ENCODE data around the gene SYNDIG1. TPM values are rescaled to one million over a fixed set of nuclear protein-coding genes. Genes with fewer than 3 reads are reported as not detected.

Gene SYNDIG1
- total and polyA plus RNA-seq, 9 of the 15 experiments (the other 6 are each of a cell fraction or from before 2014, with no cell fraction given), result not detected

DNA sequence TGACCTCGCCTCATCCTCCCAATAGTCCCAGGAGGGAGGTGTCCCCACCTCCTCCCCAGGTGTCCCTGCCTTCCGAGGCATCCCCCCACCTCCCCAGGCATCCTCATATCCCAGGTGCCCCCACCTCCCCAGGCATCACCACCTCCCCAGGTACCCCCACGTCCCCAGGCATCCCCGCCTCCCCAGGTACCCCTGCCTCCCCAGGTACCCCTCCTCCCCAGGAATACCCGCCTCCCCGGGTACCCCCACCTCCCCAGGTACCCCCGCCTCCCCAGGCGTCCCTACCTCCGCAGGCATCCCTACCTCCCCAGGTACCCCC lies 198.9 kb downstream of the SYNDIG1 start:
- H3K9me1 ChIP-seq (ENCODE audit: control insufficient read depth, insufficient read depth, low read length), result no peaks in the 10 kb centered on the region
- no peaks in the 10 kb centered on the region for H3K36me3 ChIP-seq (ENCODE audit: control insufficient read depth, insufficient read depth, low read length)
- no peaks in the 10 kb centered on the region for H3K9me3 ChIP-seq (replicated peaks; ENCODE audit: control insufficient read depth, insufficient read depth, low read depth, low read length)
- FAIRE-seq, result no peak
- ChIA-PET POLR2A (no interaction called here), CTCF (ENCODE audit: low intra/inter-chr PET ratio) (no interaction called here)
- no peak for DNase-seq (ENCODE audit: extremely low read depth in 1 of 4, low spot score in 3 of 4)
- no CpG with 5 or more reads among the region's 9 CpGs for WGBS (ENCODE audit: insufficient coverage, low coverage, missing lambda C conversion rate)
- H3K9ac ChIP-seq (ENCODE audit: insufficient read depth in 1 of 2, low read depth in 2 of 2, low read length in 2 of 2), result no peak overlapping the region
- TF ChIP-seq NR2F6 (CRISPR knock-in tag; IDR thresholded peaks at IDR 0.05) (no peak), FOXP1 (CRISPR knock-in tag; IDR thresholded peaks at IDR 0.05) (no peak), MTA1 (IDR thresholded peaks at IDR 0.05; ENCODE audit: borderline replicate concordance) (no peak), SIN3A (IDR thresholded peaks at IDR 0.05; ENCODE audit: borderline replicate concordance in 2 of 2, control insufficient read depth in 1 of 2, low read depth in 2 of 2, low read length in 2 of 2) (no peak), PHF20 (IDR thresholded peaks at IDR 0.05; ENCODE audit: partially characterized antibody) (no peak), KDM1A (IDR thresholded peaks at IDR 0.05) (no peak), CBFA2T2 (conservative IDR thresholded peaks at IDR 0.05) (no peak), RFX7 (CRISPR knock-in tag; IDR thresholded peaks at IDR 0.05) (no peak)
- TF ChIP-seq, protein P1, sequence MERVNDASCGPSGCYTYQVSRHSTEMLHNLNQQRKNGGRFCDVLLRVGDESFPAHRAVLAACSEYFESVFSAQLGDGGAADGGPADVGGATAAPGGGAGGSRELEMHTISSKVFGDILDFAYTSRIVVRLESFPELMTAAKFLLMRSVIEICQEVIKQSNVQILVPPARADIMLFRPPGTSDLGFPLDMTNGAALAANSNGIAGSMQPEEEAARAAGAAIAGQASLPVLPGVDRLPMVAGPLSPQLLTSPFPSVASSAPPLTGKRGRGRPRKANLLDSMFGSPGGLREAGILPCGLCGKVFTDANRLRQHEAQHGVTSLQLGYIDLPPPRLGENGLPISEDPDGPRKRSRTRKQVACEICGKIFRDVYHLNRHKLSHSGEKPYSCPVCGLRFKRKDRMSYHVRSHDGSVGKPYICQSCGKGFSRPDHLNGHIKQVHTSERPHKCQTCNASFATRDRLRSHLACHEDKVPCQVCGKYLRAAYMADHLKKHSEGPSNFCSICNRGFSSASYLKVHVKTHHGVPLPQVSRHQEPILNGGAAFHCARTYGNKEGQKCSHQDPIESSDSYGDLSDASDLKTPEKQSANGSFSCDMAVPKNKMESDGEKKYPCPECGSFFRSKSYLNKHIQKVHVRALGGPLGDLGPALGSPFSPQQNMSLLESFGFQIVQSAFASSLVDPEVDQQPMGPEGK (CRISPR knock-in tag; IDR thresholded peaks at IDR 0.05; ENCODE audit: borderline replicate concordance), result no peak
- TF ChIP-seq, protein P2, sequence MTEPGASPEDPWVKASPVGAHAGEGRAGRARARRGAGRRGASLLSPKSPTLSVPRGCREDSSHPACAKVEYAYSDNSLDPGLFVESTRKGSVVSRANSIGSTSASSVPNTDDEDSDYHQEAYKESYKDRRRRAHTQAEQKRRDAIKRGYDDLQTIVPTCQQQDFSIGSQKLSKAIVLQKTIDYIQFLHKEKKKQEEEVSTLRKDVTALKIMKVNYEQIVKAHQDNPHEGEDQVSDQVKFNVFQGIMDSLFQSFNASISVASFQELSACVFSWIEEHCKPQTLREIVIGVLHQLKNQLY (CRISPR knock-in tag; conservative IDR thresholded peaks at IDR 0.05), result no peak
- TF ChIP-seq, protein P3, sequence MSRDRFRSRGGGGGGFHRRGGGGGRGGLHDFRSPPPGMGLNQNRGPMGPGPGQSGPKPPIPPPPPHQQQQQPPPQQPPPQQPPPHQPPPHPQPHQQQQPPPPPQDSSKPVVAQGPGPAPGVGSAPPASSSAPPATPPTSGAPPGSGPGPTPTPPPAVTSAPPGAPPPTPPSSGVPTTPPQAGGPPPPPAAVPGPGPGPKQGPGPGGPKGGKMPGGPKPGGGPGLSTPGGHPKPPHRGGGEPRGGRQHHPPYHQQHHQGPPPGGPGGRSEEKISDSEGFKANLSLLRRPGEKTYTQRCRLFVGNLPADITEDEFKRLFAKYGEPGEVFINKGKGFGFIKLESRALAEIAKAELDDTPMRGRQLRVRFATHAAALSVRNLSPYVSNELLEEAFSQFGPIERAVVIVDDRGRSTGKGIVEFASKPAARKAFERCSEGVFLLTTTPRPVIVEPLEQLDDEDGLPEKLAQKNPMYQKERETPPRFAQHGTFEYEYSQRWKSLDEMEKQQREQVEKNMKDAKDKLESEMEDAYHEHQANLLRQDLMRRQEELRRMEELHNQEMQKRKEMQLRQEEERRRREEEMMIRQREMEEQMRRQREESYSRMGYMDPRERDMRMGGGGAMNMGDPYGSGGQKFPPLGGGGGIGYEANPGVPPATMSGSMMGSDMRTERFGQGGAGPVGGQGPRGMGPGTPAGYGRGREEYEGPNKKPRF (IDR thresholded peaks at IDR 0.05; ENCODE audit: low read depth, low read length), result no peak
- TF ChIP-seq, protein P4, sequence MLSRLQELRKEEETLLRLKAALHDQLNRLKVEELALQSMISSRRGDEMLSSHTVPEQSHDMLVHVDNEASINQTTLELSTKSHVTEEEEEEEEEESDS (CRISPR knock-in tag; IDR thresholded peaks at IDR 0.05), result no peak
- H3K79me2 ChIP-seq (ENCODE audit: control insufficient read depth, insufficient read depth, low read length), result no peaks in the 10 kb centered on the region
- H2AFZ ChIP-seq (ENCODE audit: low read depth, low read length), result no peak overlapping the region
- in situ Hi-C loops (cut with MboI) (no loop called here), intact Hi-C loops (cut with micrococcal nuclease) (no loop called here)
- H3K4me2 ChIP-seq (ENCODE audit: insufficient read depth, low read length), result no peak overlapping the region
- no peak for ATAC-seq
- BruUV-seq (replicated peaks), result no TSS peak
- H3K27me3 ChIP-seq (ENCODE audit: control insufficient read depth in 2 of 2, insufficient read depth in 2 of 2, low read length in 2 of 2), result no peaks in the 10 kb centered on the region; a peak in 1 of 5 replicates
- H4K20me1 ChIP-seq (replicated peaks; ENCODE audit: control insufficient read depth, insufficient read depth, low read length), result no peaks in the 10 kb centered on the region
- no peak overlapping the region for H3K4me3 ChIP-seq
- no peaks in the 10 kb centered on the region for H3K4me1 ChIP-seq (replicated peaks in 1 of 2; ENCODE audit: control insufficient read depth in 2 of 2, insufficient read depth in 2 of 2, low read length in 2 of 2)
- H3K27ac ChIP-seq (ENCODE audit: extremely low read depth, low read depth, low read length), result no peak overlapping the region
